Stimulated activated CD4-positive, alpha-beta T cell treated with anti-CD3 and anti-CD28 coated beads, Interleukin-15, amount 100 ng/mL, for 1 hour (primary cell): ENCODE measurements around the gene VWA1.
"Not testable (repeated sequence)": the region's sequence is repeated elsewhere in the genome, so short reads cannot be mapped to it uniquely, and the experiment has no call there.

Experiments used
- DNase-seq, 2 donors: peaks; one replicate each; pipeline ENCODE4 v3.0.0-alpha.2; 2020; ENCODE audit warnings: low read depth in 1 of 2, low spot score in 1 of 2

The VWA1 gene

DNA sequence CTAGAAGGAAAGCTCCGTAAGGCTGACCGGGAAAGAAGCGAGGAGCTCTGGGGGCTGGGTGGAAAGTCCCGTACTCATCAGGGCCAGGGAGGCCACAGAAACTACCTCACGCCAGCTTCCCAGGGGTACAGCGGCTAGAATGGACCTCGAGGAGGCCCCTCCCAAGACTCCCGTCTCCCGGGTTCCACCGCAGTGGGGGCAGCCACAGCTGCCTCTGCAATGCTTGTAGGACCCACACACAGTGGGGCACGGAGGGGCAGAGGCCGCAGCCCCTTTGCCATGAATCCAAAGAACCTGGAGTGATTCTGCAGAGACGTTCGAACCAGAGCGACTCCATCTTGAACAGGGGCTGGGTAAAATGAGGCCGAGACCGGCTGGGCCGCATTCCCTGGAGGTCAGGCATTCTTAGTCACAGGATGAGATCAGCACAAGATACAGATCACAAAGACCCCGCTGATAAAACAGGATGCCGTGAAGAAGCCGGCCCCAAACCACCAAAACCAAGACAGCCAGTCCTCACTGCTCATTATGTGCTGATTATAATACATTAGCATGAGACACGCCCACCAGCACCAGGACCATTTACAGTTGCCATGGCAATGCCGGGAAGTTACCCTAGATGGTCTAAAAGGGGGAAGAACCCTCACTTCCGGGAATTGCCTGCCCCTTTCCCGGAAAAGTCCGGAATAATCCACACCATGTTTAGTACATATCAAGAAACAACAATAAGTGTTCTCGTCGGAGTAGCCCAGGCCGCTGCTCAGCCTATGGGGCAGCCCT lies 12.8 kb upstream of the VWA1 start:
- DNase-seq = no peak

DNA sequence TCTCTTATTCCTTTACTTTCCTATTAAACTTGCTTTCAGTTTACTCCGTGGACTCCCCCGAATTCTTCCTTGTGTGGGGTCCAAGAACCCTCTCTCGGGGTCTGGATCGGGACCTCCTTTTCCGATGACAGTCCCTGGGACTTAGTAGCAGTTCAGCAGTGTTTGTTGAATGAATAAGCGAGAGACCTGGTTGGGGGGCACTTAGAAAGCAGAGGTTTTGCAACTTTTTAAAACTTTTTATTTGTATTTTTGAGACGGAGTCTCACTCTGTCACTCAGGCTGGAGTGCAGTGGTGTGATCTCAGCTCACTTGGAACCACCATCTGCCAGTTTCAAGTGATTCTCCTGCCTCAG lies 12.3 kb upstream of the VWA1 start:
- no peak for DNase-seq

- no peak for DNase-seq
Observed at GRCh38 chr1:1424707-1425106, 10.8 kb upstream of the VWA1 start.

- no peak for DNase-seq
Observed at GRCh38 chr1:1425426-1425752, 10.1 kb upstream of the VWA1 start.

DNA sequence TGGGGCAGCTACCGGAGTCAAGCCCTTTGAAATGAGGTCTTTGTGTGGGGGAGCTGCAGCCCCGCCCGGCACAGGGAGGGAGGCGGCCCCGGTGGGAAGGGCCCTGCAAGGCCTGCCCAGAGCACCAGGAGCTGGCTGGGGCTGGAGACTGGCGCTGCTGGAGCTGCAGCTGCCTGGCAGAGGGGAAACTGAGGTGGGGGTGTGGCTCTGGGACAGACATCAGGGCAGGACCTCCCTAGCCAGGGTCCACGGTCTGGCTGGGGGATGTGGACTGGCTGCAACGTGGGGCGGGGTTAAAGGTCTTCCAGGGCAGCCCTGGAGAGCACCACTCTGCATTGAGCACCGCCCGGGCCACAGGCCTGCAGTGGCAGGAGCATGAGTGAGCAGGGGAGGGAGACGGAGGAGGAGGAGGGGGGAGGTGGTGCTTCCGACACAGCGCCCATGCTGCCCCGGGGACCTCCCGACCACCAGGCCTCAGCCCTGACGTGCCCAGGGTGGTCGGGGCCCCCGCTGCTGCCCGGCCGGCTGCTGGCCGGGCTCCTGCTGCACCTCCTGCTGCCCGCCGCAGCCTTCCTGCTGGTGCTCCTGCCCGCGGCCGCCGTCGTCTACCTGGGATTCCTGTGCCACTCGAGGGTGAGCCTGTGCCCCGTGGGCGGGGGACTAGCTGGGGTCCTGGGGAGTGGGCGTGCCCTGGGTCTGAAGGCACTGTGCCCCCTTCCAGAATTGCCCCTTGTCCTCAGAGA lies 9.6 kb upstream of the VWA1 start:
- no peak for DNase-seq

DNA sequence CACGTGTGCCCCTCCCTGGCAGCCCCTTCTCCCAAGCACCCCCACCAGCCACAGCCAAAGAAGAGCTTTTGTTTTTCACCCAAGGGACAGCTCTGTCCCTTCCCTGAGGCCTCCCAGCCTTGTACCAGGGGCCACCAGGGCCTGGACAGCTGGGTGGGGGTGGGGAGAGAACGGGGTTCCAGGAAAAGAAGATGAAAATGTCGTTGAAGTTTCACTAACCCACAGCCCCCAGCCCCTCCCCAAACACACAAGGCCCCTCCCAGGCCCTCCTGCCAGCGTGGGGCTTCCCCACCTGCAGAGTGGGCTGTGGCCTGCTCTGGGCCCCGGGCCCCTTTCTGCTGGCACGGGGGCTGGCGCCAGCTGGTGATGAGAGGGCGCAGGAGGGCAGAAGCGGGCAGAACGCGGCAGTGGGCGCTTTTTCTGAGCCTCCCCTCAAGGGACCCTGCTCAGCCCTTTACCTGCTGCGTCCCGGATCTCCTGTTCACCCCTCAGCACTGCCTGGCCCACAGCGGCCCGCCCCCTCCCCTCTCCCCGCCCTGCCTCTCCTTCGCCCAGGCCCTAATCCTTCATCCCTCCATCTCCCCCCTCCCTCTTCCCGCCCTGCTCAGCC lies 8.9 kb upstream of the VWA1 start:
- no peak for DNase-seq

GRCh38 chr1:1427106-1427819 lies 8.2 kb upstream of the VWA1 start:
- DNase-seq = no peak

DNA sequence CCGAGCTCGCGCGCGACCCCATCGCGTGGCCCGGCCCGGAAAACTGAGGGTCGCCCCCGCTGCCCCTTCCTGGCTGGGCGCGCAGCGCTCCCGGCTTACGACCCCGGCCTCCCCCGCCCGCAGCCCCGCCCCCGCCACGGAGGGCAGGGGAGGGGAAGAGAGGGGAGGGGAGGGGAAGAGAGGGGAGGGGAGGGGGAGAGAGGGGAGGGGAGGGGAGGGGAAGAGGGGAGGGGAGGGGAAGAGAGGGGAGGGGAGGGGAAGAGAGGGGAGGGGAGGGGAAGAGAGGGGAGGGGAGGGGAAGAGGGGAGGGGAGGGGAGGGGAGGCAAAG lies 7.7 kb upstream of the VWA1 start:
- DNase-seq = no peak

DNA sequence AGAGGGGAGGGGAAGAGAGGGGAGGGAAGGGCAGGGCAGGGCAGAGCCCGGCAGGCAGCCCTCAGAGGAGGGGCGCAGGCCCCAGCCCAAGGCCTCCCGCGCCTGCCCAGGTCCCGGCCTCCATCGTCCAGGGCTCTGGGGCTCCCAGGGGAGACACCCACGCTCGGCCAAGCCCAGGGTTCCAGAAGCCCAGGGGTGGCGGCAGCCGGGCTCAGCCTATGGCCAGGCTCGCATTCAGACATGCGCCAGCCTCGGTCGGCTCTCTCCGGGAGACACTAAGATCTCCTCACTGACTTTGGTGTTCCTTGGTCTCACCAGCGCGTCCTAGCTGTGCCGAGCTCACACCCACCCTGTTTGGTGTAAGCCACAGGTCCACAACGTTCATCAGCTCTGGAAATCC lies 7.3 kb upstream of the VWA1 start:
- no peak for DNase-seq

- not testable (repeated sequence) for DNase-seq
Observed at GRCh38 chr1:1428967-1429366, 6.5 kb upstream of the VWA1 start.

GRCh38 chr1:1429671-1430073 lies 5.8 kb upstream of the VWA1 start:
- no peak for DNase-seq

DNA sequence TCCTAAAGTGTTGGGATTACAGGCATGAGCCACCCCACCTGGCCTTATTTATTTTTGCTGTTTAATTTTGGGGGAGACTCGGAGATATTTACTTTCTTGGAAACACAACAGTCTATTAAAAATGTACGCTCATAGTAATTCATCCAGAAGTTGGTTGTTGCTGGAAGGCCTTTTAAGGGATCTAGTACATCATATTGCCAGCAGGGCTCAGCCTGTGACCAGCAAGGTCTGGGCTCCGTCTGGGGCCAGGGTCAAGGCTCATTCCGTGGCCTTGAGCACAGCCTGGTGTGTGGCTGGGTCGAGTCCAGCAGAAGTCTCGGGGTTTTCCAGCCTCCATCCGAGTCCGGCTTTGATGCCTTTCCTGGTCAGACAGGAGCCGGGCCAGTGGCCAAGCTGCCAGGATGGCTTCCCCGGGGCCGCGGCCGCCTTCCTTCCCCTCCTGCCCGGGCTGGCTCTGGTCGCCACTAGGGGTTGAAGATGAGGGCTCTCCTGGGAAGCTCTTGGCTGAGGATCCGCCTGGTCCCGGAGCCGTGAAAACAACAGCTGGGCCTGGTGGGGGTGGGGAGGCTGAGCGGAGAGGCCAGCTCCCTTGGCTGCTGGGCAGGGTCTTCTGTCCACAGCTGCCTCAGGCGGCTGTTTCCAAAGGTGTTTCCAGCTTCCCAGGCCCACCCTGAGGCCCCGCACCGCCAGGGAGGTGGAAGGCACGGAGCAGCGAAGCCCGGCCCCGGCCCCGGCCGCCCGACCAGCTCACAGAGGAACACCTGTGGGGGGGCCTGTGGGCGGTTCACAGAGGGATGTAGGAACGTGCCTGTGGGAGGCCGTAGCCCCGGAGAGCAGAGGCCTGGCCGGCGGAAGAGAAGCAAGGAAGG lies 5.1 kb upstream of the VWA1 start:
- no peak for DNase-seq

DNA sequence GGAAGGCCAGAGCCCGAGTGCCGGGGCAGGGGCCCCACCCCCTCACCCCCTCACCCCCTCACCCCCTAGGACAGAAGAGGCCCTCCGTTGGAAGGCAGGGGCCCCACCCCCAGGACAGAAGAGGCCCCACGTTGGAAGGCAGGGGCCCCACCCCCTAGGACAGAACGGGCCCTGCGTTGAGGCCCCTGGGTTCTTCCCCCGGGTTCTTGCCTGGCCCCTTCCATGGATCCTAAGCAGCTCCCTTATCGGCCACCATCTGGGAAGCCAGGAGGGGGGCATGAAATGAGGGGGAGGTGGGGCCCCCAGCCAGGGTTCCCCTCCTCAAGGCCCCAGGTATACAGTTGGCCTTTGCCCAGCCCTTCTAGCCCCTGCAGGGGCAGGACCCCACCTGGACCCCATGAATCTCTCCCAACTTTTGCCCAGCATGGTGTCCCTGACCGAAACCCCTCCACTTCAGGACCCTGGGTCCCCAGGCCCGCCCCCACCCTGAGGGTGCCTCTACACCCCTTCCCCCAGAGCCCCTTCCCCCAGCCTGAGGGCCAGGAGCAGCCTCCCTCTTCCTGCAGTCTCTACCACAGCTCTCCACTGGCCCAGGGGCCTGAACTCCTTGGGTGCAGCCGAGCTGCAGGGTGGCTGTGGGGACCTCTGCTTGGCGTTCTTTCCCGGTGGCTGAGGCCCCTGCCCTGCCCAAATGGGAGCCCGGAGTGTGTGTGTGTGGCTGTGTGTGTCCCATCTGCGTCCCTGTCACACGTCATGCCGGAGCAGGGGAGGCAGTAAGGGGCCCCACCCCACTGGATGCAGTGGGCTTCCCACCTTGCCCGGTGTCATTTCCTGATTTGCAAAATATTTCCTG lies 4.3 kb upstream of the VWA1 start:
- DNase-seq = no peak

DNA sequence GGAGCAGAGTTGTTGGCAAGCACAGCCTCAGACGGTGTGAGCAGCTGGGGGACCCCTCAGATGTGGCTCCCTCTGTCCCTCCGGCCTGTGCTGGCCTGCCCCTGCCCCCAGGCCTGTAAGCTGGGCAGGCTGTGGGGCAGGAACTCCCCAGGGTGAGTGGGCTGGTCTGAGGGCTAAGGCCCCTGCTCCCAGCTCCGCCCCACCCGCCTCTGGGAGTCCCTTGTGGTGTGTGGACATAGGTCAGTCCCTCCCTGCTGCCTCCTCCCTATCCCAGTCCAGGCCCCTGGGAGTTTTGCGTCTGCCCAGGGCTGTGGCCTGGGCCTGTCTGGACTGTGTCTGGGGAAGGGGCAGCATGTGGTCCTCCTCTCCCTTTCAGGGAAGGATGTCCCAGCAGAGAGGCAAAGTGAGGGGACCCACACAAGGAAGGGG lies 3.6 kb upstream of the VWA1 start:
- no peak for DNase-seq

DNA sequence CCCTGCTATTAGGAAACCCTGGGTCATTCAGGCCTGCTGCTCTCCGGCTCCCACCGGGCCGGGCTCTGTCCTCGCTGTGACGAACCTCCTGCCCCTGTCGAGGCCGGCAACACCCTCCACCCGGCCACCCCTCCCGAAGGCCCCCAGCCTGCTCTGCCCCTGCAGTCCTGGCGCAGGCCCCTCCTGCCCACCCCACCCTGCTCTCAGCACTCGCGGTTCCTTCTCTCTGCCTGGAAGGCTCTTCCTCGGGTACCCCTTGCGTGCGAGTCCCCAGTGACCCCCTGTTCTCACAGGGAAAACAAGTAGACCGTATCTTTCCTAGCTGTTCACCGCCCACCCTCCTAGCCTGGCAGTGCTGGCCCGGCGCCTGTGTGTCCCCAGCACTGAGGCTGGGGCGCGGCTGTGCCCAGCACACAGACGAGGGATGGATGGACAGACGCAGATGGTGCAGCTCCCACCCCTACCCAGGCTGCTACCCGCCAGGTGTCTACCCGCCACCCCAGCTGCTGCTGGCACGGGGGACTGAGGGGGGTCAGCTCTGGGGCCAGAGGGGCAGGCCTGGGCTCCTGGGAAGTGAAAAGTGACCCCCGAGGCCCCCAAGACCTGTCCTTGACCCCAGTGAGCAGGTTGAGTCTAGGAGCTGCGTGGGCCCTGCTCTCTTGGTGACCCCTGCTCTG lies 3.1 kb upstream of the VWA1 start:
- DNase-seq = no peak

GRCh38 chr1:1432951-1433803 lies 2.3 kb upstream of the VWA1 start:
- no peak for DNase-seq

DNA sequence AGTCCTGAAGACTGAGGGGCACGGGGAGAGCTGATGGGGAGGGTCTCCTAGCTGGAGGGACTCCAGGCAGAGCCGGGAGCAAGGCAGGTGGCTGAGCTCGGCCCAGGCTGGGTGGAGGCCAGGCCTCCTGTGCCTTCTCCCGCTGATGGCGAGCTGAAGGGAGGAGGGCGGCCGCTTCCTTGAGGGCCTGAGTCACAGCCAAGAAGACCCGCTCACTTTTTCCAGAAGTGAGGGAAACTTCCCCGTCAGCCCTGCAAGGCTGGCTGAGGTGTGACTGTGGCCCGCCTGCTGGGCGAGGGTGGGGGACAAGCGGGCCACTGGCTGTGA lies 1.7 kb upstream of the VWA1 start:
- DNase-seq = peak in 1 of 2 donors; percentile 25

DNA sequence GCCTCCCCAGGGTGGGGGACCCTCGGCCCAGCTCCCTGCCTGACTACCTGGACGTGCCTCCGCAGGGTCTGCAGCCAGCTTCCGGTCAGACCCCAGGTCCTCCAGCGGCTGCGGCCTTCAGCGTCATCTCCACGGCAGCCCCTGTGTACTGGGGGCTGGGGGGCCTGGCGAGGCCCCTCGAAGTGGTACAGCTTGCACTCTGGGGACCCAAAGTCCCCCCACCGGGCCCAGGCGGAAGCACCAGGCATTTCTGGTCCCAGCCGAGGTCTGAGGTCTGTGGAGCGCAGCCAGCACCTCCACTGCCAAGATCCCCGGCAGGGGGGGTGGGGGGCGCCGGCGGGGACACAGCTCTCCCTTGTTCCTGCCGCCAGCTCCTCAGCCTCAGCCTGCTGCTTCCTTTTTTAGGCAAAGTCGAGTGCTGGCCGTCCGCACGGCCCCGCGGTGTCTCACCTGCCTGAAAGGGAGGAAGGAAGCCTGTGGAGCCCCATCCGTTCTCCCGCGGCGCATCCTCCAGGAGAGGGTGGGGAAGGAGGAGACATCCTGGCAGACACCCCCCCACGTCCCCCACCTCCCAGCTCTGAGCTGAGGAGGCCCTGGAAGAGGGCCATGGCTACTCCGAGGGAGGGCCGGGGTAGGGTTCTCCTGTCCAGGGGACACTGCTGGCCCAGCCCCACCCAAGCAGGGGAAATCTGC lies 1.2 kb upstream of the VWA1 start:
- DNase-seq = no peak
